Esophagus squamous epithelium (tissue), 4 donors: ENCODE measurements around the gene NUDT3.

Experiments
- POLR2A ChIP-seq, 4 donors: fragments of 450-650 bp; IDR thresholded peaks; one replicate each; pipeline ENCODE4 v1.6.1; 2017; ENCODE audit warnings: antibody characterized with exemption in 4 of 4, mild to moderate bottlenecking in 4 of 4, moderate library complexity in 3 of 4
- TF ChIP-seq, protein P1 (sequence below), 6 experiments: fragments of 450-650 bp in 4 of 6; fragments of 200-600 bp in 2 of 6; sonication (generic) in 2 of 6; IDR thresholded peaks; one replicate each; pipeline ENCODE4 v1.5.1; 2016 to 2019; ENCODE audit warnings: antibody characterized with exemption in 6 of 6, mild to moderate bottlenecking in 4 of 6, moderate library complexity in 4 of 6

DNA sequence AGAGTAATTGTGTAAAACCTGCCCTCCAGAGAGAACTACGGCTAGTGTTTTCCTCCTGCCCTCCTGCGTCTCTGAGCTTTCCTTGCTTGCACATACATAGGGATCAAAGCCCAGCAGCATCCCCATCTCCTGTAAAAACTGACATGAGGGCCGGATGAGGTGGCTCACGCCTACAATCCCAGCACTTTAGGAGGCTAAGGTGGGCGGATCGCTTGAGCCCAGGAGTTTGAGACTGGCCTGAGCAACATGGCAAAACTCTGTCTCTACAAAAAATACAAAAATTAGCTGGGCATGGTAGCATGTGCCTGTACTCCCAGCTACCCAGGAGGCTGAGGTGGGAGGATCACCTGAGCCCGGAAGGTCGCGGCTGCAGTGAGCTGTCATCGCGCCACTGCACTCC, 103.3 kb downstream of the NUDT3 start:
- TF ChIP-seq, protein P1, sequence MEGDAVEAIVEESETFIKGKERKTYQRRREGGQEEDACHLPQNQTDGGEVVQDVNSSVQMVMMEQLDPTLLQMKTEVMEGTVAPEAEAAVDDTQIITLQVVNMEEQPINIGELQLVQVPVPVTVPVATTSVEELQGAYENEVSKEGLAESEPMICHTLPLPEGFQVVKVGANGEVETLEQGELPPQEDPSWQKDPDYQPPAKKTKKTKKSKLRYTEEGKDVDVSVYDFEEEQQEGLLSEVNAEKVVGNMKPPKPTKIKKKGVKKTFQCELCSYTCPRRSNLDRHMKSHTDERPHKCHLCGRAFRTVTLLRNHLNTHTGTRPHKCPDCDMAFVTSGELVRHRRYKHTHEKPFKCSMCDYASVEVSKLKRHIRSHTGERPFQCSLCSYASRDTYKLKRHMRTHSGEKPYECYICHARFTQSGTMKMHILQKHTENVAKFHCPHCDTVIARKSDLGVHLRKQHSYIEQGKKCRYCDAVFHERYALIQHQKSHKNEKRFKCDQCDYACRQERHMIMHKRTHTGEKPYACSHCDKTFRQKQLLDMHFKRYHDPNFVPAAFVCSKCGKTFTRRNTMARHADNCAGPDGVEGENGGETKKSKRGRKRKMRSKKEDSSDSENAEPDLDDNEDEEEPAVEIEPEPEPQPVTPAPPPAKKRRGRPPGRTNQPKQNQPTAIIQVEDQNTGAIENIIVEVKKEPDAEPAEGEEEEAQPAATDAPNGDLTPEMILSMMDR (IDR thresholded peaks at IDR 0.05) = no peak
- TF ChIP-seq POLR2A (IDR thresholded peaks at IDR 0.05) = no peak
